Chondrocyte (in vitro differentiated cells): ENCODE measurements around the gene PRAMEF11. TPM values are rescaled to one million over a fixed set of nuclear protein-coding genes. Genes with fewer than 3 reads are reported as not detected.
"Not testable (repeated sequence)": the region's sequence is repeated elsewhere in the genome, so short reads cannot be mapped to it uniquely, and the experiment has no call there.

Experiments used
- DNase-seq: peaks from one replicate; pipeline ENCODE4 v3.0.0; 2021; ENCODE audit warnings: mixed read lengths, low spot score
- H3K27ac Mint-ChIP-seq: one replicate; pipeline ENCODE4 v1.8.0; 2021; ENCODE audit warnings: mild to moderate bottlenecking, moderate library complexity, mixed read lengths; ENCODE audit not compliant: unreplicated experiment
- H3K27me3 Mint-ChIP-seq: 2 replicates; pipeline ENCODE4 v1.8.0; 2021; ENCODE audit warnings: low read depth, mixed read lengths
- H3K36me3 Mint-ChIP-seq: 2 replicates; pipeline ENCODE4 v1.8.0; 2021; ENCODE audit warnings: low read depth, mixed read lengths
- H3K4me1 Mint-ChIP-seq: 2 replicates; pipeline ENCODE4 v1.8.0; 2021; ENCODE audit warnings: low read depth, mild to moderate bottlenecking, mixed read lengths
- H3K4me3 Mint-ChIP-seq: one replicate; pipeline ENCODE4 v1.8.0; 2021; ENCODE audit warnings: mild to moderate bottlenecking, moderate library complexity, mixed read lengths; ENCODE audit not compliant: unreplicated experiment
- H3K9me3 Mint-ChIP-seq: 2 replicates; pipeline ENCODE4 v1.8.0; 2021; ENCODE audit warnings: low read depth, mixed read lengths
- CTCF ChIP-seq: fragments of 200-600 bp; sonication (generic); IDR thresholded peaks from 2 replicates; pipeline ENCODE4 v1.5.0; 2021; ENCODE audit warnings: antibody characterized with exemption, mild to moderate bottlenecking, moderate library complexity
- total RNA-seq: library from RNA; stranded (reverse); gene quantifications from 3 replicates; pipeline ENCODE4 v1.2.1, GENCODE V29; 2021

The PRAMEF11 gene
- total RNA-seq, 1 donor from 2014 or later: not detected

- H3K36me3 Mint-ChIP-seq, H3K4me3 Mint-ChIP-seq: not testable (repeated sequence)
Measured at GRCh38 chr1:12783783-12784182, 47.4 kb downstream of the PRAMEF11 start.

GRCh38 chr1:12781488-12781887 lies 49.7 kb downstream of the PRAMEF11 start:
- H3K4me1 Mint-ChIP-seq, H3K27ac Mint-ChIP-seq, DNase-seq, H3K4me3 Mint-ChIP-seq, H3K27me3 Mint-ChIP-seq, H3K36me3 Mint-ChIP-seq: not testable (repeated sequence)
- TF ChIP-seq CTCF: peak; percentile 66
- H3K9me3 Mint-ChIP-seq: peaks cover 15% of the 10 kb centered on the region

More at GRCh38 chr1:12783783-12784182, 47.4 kb downstream of the PRAMEF11 start:
- H3K27me3 Mint-ChIP-seq, DNase-seq, H3K27ac Mint-ChIP-seq, H3K4me1 Mint-ChIP-seq: not testable (repeated sequence)
- TF ChIP-seq CTCF: peak; percentile 59
- peaks cover 15% of the 10 kb centered on the region for H3K9me3 Mint-ChIP-seq

GRCh38 chr1:12778907-12779306 lies 52.3 kb downstream of the PRAMEF11 start:
- H3K9me3 Mint-ChIP-seq: peaks cover 2% of the 10 kb centered on the region
- H3K4me3 Mint-ChIP-seq: no peak overlapping the region
- no peak overlapping the region for H3K27ac Mint-ChIP-seq
- H3K27me3 Mint-ChIP-seq: no peaks in the 10 kb centered on the region
- DNase-seq: no peak
- no peaks in the 10 kb centered on the region for H3K36me3 Mint-ChIP-seq
- TF ChIP-seq CTCF: no peak
- no peaks in the 10 kb centered on the region for H3K4me1 Mint-ChIP-seq

GRCh38 chr1:12778061-12778460 lies 53.1 kb downstream of the PRAMEF11 start:
- Mint-ChIP-seq H3K27me3 (no peaks in the 10 kb centered on the region), H3K27ac (no peak overlapping the region), H3K9me3 (no peaks in the 10 kb centered on the region), H3K36me3 (no peaks in the 10 kb centered on the region), H3K4me1 (no peaks in the 10 kb centered on the region), H3K4me3 (no peak overlapping the region)
- TF ChIP-seq CTCF: no peak
- DNase-seq: no peak

- Mint-ChIP-seq H3K36me3 (no peaks in the 10 kb centered on the region), H3K27me3 (no peaks in the 10 kb centered on the region), H3K27ac (no peak overlapping the region), H3K4me1 (no peaks in the 10 kb centered on the region), H3K4me3 (no peak overlapping the region), H3K9me3 (no peaks in the 10 kb centered on the region)
- DNase-seq: no peak
- no peak for TF ChIP-seq CTCF
Measured at GRCh38 chr1:12776801-12777557, 54.2 kb downstream of the PRAMEF11 start.
